HEK293T (cell line): Measurements from ENCODE around the gene ASB5.
"Not testable (repeated sequence)": the region's sequence is repeated elsewhere in the genome, so short reads cannot be mapped to it uniquely, and the experiment has no call there.

ENCODE experiments used
- CTCF ChIA-PET: fragments of 350-600 bp; formaldehyde crosslinking; extraction: SDS; loops from one replicate; lab custom pipeline; 2021; ENCODE audit warnings: antibody characterized with exemption, inconsistent platforms; lab: Yijun Ruan, JAX
- POLR2A ChIA-PET: fragments of 350-600 bp; formaldehyde crosslinking; extraction: SDS; loops from one replicate; lab custom pipeline; 2020; ENCODE audit warnings: antibody characterized with exemption, inconsistent platforms; lab: Yijun Ruan, JAX
- DNase-seq: peaks from one replicate; pipeline ENCODE4 v3.0.0; 2012; ENCODE audit warnings: mixed read lengths; ENCODE audit errors: extremely low spot score
- ARNT ChIP-seq: fragments of 450-650 bp; IDR thresholded peaks from 2 replicates; pipeline ENCODE4 v1.6.1; 2017; ENCODE audit warnings: mild to moderate bottlenecking
- BHLHE40 ChIP-seq: fragments of 450-650 bp; IDR thresholded peaks from 2 replicates; pipeline ENCODE4 v1.6.1; 2016; ENCODE audit warnings: mild to moderate bottlenecking, moderate library complexity, borderline replicate concordance
- ELF4 ChIP-seq: fragments of 450-650 bp; IDR thresholded peaks from 2 replicates; pipeline ENCODE4 v1.6.1; 2017; ENCODE audit warnings: antibody characterized with exemption
- FOXA1 ChIP-seq: fragments of 450-650 bp; IDR thresholded peaks from 2 replicates; pipeline ENCODE4 v1.6.1; 2016; ENCODE audit warnings: mild to moderate bottlenecking
- FOXK2 ChIP-seq: fragments of 450-650 bp; IDR thresholded peaks from 2 replicates; pipeline ENCODE4 v1.6.1; 2016; ENCODE audit warnings: mild to moderate bottlenecking
- FOXM1 ChIP-seq: fragments of 450-650 bp; IDR thresholded peaks from 2 replicates; pipeline ENCODE4 v1.6.1; 2017; ENCODE audit warnings: mild to moderate bottlenecking, borderline replicate concordance
- HDGF ChIP-seq: fragments of 450-650 bp; IDR thresholded peaks from 2 replicates; pipeline ENCODE4 v1.6.1; 2017; ENCODE audit warnings: antibody characterized with exemption, borderline replicate concordance
- L3MBTL2 ChIP-seq: fragments of 450-650 bp; conservative IDR thresholded peaks from 2 replicates; pipeline ENCODE4 v1.6.1; 2016; ENCODE audit warnings: mild to moderate bottlenecking
- LEF1 ChIP-seq: fragments of 450-650 bp; IDR thresholded peaks from 2 replicates; pipeline ENCODE4 v1.6.1; 2017; ENCODE audit warnings: mild to moderate bottlenecking, borderline replicate concordance
- NFRKB ChIP-seq: fragments of 450-650 bp; IDR thresholded peaks from 2 replicates; pipeline ENCODE4 v1.6.1; 2016; ENCODE audit warnings: mild to moderate bottlenecking, moderate library complexity
- SP1 ChIP-seq: fragments of 450-650 bp; IDR thresholded peaks from 2 replicates; pipeline ENCODE4 v1.6.1; 2017
- SUZ12 ChIP-seq: fragments of 450-650 bp; IDR thresholded peaks from 2 replicates; pipeline ENCODE4 v1.6.1; 2016; ENCODE audit warnings: mild to moderate bottlenecking
- TARDBP ChIP-seq: fragments of 450-650 bp; IDR thresholded peaks from 2 replicates; pipeline ENCODE4 v1.6.1; 2016
- ZNF384 ChIP-seq: fragments of 450-650 bp; IDR thresholded peaks from 2 replicates; pipeline ENCODE4 v1.6.1; 2016
- TF ChIP-seq, protein P1 (sequence below): fragments of 450-650 bp; IDR thresholded peaks from 2 replicates; pipeline ENCODE4 v1.6.1; 2016

ASB5 gene

DNA sequence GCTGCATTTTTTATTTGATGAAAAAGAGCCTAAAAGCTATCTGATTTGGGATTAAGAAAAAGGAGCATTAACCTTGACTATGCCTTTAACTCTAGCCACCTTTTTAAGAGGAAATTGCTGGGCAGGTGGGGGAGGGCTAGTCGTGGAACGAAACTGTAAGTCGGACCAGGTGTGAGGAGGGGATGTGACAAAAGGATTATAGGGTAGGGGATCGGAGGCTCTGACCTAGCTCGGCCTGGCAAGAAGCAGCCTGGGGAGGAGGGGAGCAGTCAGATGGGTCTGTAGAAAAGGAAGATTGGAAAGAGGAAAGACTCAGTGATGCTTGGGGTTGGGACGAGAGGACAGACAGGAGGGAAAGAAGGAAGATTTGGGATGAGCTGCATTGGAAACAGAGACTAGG, 29.6 kb upstream of the ASB5 start:
- DNase-seq: no peak
- TF ChIP-seq NFRKB: no peak
- TF ChIP-seq LEF1: no peak
- TF ChIP-seq ZNF384: no peak
- TF ChIP-seq FOXA1: no peak
- no peak for TF ChIP-seq SP1
- no peak for TF ChIP-seq L3MBTL2
- no peak for TF ChIP-seq BHLHE40
- TF ChIP-seq, protein P1, sequence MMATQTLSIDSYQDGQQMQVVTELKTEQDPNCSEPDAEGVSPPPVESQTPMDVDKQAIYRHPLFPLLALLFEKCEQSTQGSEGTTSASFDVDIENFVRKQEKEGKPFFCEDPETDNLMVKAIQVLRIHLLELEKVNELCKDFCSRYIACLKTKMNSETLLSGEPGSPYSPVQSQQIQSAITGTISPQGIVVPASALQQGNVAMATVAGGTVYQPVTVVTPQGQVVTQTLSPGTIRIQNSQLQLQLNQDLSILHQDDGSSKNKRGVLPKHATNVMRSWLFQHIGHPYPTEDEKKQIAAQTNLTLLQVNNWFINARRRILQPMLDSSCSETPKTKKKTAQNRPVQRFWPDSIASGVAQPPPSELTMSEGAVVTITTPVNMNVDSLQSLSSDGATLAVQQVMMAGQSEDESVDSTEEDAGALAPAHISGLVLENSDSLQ: no peak
- TF ChIP-seq ARNT: no peak
- no peak for TF ChIP-seq ELF4
- TF ChIP-seq FOXM1: no peak
- TF ChIP-seq SUZ12: no peak
- POLR2A ChIA-PET: no interaction called here
- CTCF ChIA-PET: no interaction called here

DNA sequence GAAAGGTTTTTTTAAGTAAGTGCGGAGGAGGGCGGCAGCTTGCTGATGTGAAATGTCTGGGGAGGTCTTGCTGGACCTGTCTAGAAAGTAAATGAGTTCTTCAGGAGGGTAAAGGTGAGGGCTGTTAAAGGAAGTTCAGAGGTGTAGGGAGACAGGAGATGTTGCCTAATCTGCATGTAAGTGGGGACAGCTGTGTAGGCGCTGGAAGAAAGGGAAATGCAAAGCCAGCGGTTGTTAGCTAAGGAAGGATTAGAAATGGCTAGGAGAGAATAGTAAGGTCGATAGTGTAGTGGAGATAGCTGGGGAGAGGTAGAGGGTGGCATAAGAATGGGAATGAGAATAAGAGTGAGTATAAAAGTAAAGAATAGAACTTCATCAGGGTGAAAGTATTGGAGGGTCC, 26.9 kb upstream of the ASB5 start:
- POLR2A ChIA-PET: interaction anchor here (1.4 kb wide), 1 partner anchor 23 kb away, joined by 3 read pairs; the partner anchor contains the start of gene SPCS3
- DNase-seq, CTCF ChIA-PET: not testable (repeated sequence)

DNA sequence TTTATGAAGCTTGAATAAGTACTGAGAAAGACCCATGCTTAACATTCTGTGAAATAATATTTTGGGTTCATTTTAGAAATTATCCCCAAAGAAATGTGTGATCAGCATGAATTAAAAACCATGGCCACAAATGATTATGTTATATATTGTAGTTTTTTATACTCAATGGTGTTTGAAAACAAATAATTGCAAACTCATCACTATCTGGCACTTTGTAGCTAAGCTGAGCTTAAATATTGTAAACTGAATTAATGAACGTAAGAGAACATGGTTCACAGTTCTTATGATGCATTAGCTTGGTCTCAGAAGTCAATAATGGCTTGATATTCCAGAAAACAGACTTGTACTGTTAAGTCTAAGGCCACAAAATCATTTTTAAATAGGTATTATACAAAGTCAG, 24.6 kb upstream of the ASB5 start:
- no peak for TF ChIP-seq ARNT
- no peak for TF ChIP-seq NFRKB
- no peak for TF ChIP-seq ELF4
- TF ChIP-seq SUZ12: no peak
- TF ChIP-seq TARDBP: no peak
- no peak for TF ChIP-seq LEF1
- TF ChIP-seq L3MBTL2: no peak
- ChIA-PET CTCF (interaction anchor here (1.3 kb wide), 1 partner anchor 16 kb away, joined by 7 read pairs; no protein-coding TSS in a partner anchor), POLR2A (interaction anchor here (1.0 kb wide), 1 partner anchor 20 kb away, joined by 3 read pairs; no protein-coding TSS in a partner anchor)
- DNase-seq: no peak

DNA sequence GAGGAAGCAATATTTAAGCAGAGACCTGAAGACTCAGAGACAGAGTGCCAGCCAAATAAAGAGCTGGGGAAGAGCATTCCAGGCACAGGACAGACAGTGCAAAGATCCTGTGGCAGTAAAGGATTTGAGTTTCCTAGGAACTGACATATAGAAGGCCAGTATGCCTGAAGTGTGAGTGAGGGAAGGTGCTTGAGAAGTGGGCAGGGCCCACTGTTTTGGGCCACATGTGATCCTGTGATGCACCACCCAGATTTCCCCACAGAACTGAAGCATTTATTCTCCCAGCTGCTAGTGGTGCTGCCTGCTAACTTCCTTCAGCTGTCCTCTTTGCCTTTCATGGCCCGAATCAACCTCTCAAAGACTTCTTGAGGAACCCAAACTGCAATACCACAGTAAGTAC, 23.9 kb upstream of the ASB5 start:
- POLR2A ChIA-PET: interaction anchor here (1.0 kb wide), 1 partner anchor 21 kb away, joined by 3 read pairs; no protein-coding TSS in a partner anchor
- CTCF ChIA-PET: interaction anchor here (1.1 kb wide), 1 partner anchor 16 kb away, joined by 3 read pairs; no protein-coding TSS in a partner anchor
- TF ChIP-seq TARDBP (no peak), ZNF384 (no peak), HDGF (no peak), ARNT (no peak)
- no peak for DNase-seq

DNA sequence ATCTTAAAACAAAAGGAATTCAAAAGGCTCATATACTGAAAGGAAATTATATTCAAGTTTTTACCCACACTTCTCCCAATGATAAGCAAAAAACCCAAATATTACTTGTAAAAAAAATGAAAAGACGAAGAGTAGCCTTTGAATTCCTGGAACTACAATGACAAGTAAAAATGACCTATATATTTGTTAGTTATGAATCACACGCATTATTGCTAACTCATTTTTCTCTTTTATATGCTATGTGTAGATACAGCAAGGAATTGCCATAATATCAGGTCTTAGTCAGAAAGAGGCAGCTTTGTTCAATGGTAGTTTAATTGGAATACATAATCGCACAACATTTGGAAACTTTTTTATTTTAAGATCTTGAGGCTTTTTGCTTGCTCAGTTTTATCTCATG, 22.7 kb upstream of the ASB5 start:
- TF ChIP-seq FOXM1 (no peak), SUZ12 (no peak), HDGF (no peak), FOXA1 (no peak), L3MBTL2 (no peak), ELF4 (no peak), TARDBP (no peak), ARNT (no peak), ZNF384 (no peak)
- TF ChIP-seq, protein P1: no peak
- ChIA-PET POLR2A (no interaction called here), CTCF (no interaction called here)
- no peak for DNase-seq

DNA sequence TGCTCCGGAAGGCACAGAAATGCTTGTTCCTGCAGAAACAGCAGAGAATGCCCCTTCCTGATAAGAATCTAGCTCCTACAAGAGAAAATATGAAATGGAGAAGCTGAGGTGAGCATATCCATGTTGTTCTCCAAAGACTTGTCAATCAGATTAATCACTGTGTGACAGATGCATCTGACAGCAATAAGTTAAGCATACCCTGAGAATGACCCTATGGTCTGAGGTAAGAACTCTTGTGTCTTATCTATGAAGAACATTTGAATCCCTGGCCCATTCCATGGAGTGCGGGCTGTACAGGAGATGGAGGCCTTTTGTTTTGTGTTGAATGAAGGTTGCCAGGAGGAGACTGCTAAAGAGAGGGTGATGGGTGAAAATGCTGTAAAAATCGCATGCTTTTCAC, 21.5 kb upstream of the ASB5 start:
- DNase-seq: no peak
- CTCF ChIA-PET: interaction anchor here (0.7 kb wide), 1 partner anchor 21 kb away, joined by 6 read pairs; no protein-coding TSS in a partner anchor
- POLR2A ChIA-PET: no interaction called here
- TF ChIP-seq SP1: no peak
- no peak for TF ChIP-seq FOXM1
- TF ChIP-seq L3MBTL2: no peak
- no peak for TF ChIP-seq FOXA1
- no peak for TF ChIP-seq TARDBP
- TF ChIP-seq, protein P1: no peak
- TF ChIP-seq ZNF384: no peak
- no peak for TF ChIP-seq ELF4
- no peak for TF ChIP-seq SUZ12
- TF ChIP-seq ARNT: no peak
- no peak for TF ChIP-seq NFRKB
- TF ChIP-seq FOXK2: no peak
- TF ChIP-seq HDGF: no peak

DNA sequence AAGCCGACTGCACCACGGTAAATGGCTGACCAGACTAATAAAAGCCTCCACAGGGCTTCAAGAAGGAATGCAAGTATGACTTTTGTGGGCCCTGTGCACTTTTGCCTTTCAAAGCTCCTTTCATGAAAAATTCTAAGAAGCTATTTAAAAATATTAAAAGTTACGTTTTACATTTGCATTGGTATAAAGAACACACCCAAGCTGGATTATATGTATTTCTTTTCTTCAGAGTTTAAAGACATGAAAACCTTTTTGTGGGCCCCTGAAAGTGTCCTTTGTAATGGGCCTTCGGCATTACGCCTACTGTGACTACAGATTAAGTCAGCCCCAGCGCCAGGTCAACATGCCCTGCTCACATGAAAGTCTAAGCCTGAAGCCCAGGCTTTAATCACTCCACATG, 20.5 kb upstream of the ASB5 start:
- ChIA-PET POLR2A (no interaction called here), CTCF (no interaction called here)
- no peak for TF ChIP-seq SP1
- DNase-seq: no peak

DNA sequence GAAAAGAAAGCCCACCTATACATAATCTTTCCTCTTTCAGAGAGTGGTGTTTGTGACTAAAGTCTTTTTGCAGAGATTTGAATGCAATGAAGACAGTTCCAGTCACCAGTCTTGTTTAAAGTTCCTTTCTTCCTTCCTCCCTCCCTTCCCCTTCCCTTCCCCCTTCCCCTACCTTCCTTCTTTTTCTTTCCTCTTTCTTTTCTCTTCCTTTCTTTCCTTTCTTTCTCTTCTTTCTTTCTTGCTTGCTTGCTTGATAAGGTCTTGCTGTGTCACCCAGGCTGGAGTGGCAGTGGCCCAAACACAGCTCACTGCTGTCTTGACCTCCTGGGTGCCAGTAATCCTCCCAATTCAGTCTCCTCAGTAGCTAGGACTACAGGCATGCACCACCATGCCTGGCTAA, 19.0 kb upstream of the ASB5 start:
- ChIA-PET CTCF (interaction anchor here (0.7 kb wide), 1 partner anchor 26 kb away, joined by 3 read pairs; no protein-coding TSS in a partner anchor), POLR2A (interaction anchor here (1.1 kb wide), 1 partner anchor 31 kb away, joined by 3 read pairs; no protein-coding TSS in a partner anchor)
- no peak for DNase-seq
- TF ChIP-seq L3MBTL2: no peak
- no peak for TF ChIP-seq ZNF384
- TF ChIP-seq FOXA1: no peak
- no peak for TF ChIP-seq LEF1
- no peak for TF ChIP-seq HDGF
- no peak for TF ChIP-seq ARNT
- TF ChIP-seq TARDBP: no peak
- no peak for TF ChIP-seq SP1
- TF ChIP-seq NFRKB: no peak
- TF ChIP-seq, protein P1: no peak
